Progenitor cell of endocrine pancreas (in vitro differentiated cells): ENCODE data around the gene CCDC192. TPM values are rescaled to one million over a fixed set of nuclear protein-coding genes. Genes with fewer than 3 reads are reported as not detected.
A peak's percentile ranks its signal among the peaks of the same experiment; 100 is the strongest.

Experiments
- DNase-seq: peaks from one replicate; pipeline ENCODE4 v3.0.0; 2021; ENCODE audit warnings: low spot score; ENCODE audit not compliant: unreplicated experiment
- H3K27ac Mint-ChIP-seq: 2 replicates; pipeline ENCODE4 v1.8.0; 2021; ENCODE audit warnings: mild to moderate bottlenecking, moderate library complexity, mixed read lengths
- H3K27me3 Mint-ChIP-seq: 2 replicates; pipeline ENCODE4 v1.8.0; 2021; ENCODE audit warnings: mixed read lengths
- H3K36me3 Mint-ChIP-seq: 2 replicates; pipeline ENCODE4 v1.8.0; 2022; ENCODE audit warnings: mixed read lengths; ENCODE audit not compliant: insufficient read depth
- H3K4me1 Mint-ChIP-seq: 2 replicates; pipeline ENCODE4 v1.8.0; 2021; ENCODE audit warnings: low read depth, mixed read lengths
- H3K4me3 Mint-ChIP-seq: 2 replicates; pipeline ENCODE4 v1.8.0; 2021; ENCODE audit warnings: low read depth, mild to moderate bottlenecking, moderate library complexity, mixed read lengths
- H3K9me3 Mint-ChIP-seq: 2 replicates; pipeline ENCODE4 v1.8.0; 2021; ENCODE audit warnings: low read depth, mixed read lengths
- total RNA-seq: library from RNA; stranded (reverse); gene quantifications from 2 replicates; pipeline ENCODE4 v1.2.1, GENCODE V29; 2021
- TF ChIP-seq, protein P1 (sequence below): fragments of 200-600 bp; sonication (generic); IDR thresholded peaks from one replicate; pipeline ENCODE4 v1.5.0; 2021; ENCODE audit warnings: antibody characterized with exemption, mild to moderate bottlenecking; ENCODE audit not compliant: unreplicated experiment

The CCDC192 gene
- total RNA-seq, 1 donor from 2014 or later, result not detected

DNA sequence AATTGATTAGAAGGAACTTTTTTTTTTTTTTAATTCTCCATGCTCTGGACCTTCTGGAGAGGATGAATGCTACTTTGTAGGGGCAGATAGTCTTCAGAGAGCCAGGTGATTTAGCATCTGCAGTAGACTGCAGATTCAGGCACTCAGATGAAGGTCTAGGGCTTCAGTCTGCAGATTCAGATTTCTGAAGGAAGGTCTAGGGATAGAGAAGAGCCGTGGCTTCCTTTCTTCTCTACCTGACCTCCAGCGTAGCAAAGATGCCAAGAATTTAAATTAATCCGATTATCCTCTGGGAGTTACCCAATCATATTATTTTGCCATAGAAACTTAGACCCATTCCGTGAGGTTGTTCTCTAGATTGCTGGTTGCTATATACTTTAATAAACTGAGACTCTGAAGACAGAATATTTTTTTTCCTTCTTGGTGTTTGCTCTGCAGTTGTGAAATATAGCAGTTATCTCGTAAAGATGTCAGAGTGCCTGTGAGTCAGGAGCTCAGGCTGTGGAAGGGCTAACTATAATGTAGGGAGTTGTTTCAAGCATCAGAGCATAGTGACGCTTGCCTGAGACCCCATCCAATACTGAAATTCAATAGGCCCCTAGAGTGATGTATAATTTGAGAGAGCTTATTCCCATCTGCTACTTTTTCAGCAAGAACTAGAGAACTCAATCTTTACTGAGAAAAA lies 247.7 kb downstream of the CCDC192 start:
- TF ChIP-seq, protein P1, sequence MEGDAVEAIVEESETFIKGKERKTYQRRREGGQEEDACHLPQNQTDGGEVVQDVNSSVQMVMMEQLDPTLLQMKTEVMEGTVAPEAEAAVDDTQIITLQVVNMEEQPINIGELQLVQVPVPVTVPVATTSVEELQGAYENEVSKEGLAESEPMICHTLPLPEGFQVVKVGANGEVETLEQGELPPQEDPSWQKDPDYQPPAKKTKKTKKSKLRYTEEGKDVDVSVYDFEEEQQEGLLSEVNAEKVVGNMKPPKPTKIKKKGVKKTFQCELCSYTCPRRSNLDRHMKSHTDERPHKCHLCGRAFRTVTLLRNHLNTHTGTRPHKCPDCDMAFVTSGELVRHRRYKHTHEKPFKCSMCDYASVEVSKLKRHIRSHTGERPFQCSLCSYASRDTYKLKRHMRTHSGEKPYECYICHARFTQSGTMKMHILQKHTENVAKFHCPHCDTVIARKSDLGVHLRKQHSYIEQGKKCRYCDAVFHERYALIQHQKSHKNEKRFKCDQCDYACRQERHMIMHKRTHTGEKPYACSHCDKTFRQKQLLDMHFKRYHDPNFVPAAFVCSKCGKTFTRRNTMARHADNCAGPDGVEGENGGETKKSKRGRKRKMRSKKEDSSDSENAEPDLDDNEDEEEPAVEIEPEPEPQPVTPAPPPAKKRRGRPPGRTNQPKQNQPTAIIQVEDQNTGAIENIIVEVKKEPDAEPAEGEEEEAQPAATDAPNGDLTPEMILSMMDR, result no peak
- Mint-ChIP-seq H3K27me3 (no peaks in the 10 kb centered on the region), H3K9me3 (peaks cover 6% of the 10 kb centered on the region), H3K27ac (no peak overlapping the region), H3K36me3 (peaks cover 2% of the 10 kb centered on the region), H3K4me3 (no peak overlapping the region), H3K4me1 (no peaks in the 10 kb centered on the region)
- DNase-seq, result no peak

DNA sequence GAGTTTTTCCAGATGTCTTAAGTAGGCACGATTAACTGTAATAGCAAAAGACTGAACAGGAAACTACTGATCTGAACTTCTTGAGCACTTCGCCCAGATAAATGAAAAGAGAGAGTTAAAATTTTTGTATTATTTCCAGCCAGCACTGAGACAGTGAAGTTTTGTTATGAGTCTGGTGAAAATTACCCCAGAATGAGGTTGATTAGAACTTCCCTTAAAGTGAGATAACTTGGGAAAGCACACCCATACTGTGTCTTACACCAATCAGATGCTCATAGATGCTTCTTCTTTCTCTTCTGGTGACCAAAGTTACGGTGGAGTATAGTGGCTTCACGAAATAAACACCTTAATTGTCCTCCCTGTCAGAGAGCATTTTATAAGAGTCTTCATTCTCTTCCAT lies 248.6 kb downstream of the CCDC192 start:
- H3K27ac Mint-ChIP-seq, result no peak overlapping the region
- H3K36me3 Mint-ChIP-seq, result peaks cover 2% of the 10 kb centered on the region
- H3K4me3 Mint-ChIP-seq, result no peak overlapping the region
- peaks cover 6% of the 10 kb centered on the region for H3K9me3 Mint-ChIP-seq
- H3K27me3 Mint-ChIP-seq, result no peaks in the 10 kb centered on the region
- no peak for DNase-seq
- no peaks in the 10 kb centered on the region for H3K4me1 Mint-ChIP-seq
- TF ChIP-seq, protein P1, result no peak

DNA sequence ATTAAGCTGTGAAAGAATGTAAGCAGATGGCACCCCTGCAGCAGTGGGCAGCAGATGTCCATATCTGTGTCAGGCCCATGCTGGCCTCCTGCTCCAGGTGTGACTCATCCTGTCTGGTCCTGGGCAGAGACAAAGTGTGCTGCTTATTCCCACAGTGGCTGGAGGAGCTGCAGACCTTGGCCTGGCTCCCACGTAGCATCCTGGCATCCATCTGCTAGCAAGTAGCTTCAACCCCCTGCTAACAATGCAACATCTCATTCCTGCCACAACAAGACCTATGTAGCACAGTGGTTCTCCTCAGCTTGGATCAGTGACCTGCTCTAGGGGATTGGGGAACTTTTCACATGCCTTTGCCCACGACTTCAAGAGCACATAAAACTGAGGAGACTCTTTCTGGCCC lies 254.0 kb downstream of the CCDC192 start:
- Mint-ChIP-seq H3K4me1 (peaks cover 21% of the 10 kb centered on the region), H3K9me3 (peaks cover 6% of the 10 kb centered on the region), H3K4me3 (no peak overlapping the region), H3K27me3 (no peaks in the 10 kb centered on the region), H3K27ac (no peak overlapping the region), H3K36me3 (peaks cover 5% of the 10 kb centered on the region)
- no peak for DNase-seq
- TF ChIP-seq, protein P1, result no peak

DNA sequence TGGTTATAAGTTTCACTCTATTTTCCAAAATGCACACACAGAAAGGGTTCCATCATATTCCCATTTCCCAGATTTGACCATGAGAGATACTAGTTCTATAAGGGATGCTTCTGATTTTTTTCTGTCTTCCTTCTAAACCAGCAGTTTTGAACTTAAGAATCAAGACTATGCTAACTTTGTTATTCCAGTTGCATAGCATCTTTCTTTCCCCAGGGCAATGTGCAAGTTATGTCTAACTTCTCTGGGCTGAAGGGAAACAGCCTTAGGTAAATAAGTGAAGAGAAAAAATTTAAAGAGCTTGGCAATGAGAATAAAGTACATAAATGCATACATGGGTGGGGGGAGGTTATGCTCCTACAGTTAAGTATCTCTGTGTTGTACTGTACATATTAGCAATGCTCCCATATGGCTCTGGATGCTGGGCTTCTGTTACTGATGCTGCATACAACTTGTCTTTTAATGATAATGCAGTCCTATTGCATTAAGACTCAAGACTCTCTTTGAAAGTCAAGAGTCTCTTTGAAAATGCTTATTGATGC lies 254.6 kb downstream of the CCDC192 start:
- DNase-seq, result no peak
- H3K4me1 Mint-ChIP-seq, result peaks cover 21% of the 10 kb centered on the region
- H3K9me3 Mint-ChIP-seq, result peaks cover 6% of the 10 kb centered on the region
- H3K4me3 Mint-ChIP-seq, result no peak overlapping the region
- H3K36me3 Mint-ChIP-seq, result peaks cover 5% of the 10 kb centered on the region
- TF ChIP-seq, protein P1, result no peak
- H3K27ac Mint-ChIP-seq, result no peak overlapping the region
- no peaks in the 10 kb centered on the region for H3K27me3 Mint-ChIP-seq

DNA sequence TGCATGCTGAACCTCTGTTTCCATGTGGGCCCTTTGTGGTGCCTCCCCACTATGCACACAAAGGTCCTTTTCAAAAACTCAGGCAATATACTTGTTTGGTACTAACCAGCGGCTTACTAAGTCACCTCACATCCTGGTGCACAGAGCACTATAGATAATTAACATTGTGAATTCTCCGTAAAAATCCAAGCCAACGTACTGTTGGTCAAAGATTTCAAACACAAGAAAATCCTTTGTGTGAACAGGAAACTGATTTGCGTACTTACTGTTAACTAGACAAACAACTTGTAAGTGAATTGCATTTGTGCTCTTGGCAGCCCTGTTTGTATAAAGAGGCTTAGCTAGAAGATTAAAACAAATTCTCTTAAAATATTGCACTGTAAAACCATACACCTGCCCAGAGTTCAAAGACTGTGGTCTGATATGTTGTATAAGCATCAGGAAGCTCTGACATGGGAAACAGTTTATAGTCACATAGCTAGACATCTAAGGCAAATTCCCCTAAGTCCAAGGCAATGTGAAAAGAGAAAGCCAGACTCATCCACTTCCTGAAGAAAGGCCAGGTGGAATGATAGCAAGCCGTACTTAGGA lies 255.3 kb downstream of the CCDC192 start:
- Mint-ChIP-seq H3K36me3 (peaks cover 5% of the 10 kb centered on the region), H3K4me1 (peaks cover 21% of the 10 kb centered on the region), H3K27me3 (no peaks in the 10 kb centered on the region), H3K27ac (peak overlapping the region; percentile 1), H3K9me3 (peaks cover 6% of the 10 kb centered on the region), H3K4me3 (no peak overlapping the region)
- DNase-seq, result no peak
- TF ChIP-seq, protein P1, result no peak
